ENCODE results near the gene MCTS1. TPM values are rescaled to one million over a fixed set of nuclear protein-coding genes. Genes with fewer than 3 reads are reported as not detected.

Gene MCTS1
- total RNA-seq, 4 donors from 2014 or later: 11.6 to 17.5 (median 15.0) TPM

DNA sequence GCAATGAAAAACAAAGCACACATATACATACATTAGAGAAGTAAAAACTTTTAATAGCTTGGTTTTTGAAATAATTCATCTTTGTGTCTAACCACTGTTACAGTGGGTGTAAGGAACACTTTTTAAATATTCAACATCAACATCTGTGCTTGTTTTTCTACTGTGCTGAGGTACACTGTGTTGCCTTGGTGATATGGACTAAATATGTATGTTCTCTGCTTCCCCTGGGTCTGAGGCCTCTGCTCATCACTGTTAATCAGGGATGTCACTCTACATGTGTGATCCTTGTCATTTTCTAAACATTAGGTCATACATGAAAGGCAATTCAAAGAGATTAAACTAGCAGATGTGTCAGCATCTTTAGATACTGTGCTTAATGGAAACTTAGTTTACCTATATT is 10.9 kb downstream of the MCTS1 start:
- TF ChIP-seq POLR2AphosphoS5 (IDR thresholded peaks at IDR 0.05) (no peak), EP300 (IDR thresholded peaks at IDR 0.05) (no peak), POLR2A (IDR thresholded peaks at IDR 0.05; ENCODE audit: low read depth) (no peak), CTCF (IDR thresholded peaks at IDR 0.05) (no peak)
- Histone ChIP-seq H3K4me3 (no peak overlapping the region), H3K27ac (replicated peaks in 1 of 4) (no peak overlapping the region), H3K36me3 (peaks cover 0 to 47% (median 16%) of the 10 kb centered on the region in 4 donors), H3K9me3 (no peaks in the 10 kb centered on the region), H3K27me3 (no peaks in the 10 kb centered on the region), H3K4me1 (no peaks in the 10 kb centered on the region)
- DNase-seq (ENCODE audit: extremely low spot score): no peak
- intact Hi-C loops (cut with DNase I): no loop called here

DNA sequence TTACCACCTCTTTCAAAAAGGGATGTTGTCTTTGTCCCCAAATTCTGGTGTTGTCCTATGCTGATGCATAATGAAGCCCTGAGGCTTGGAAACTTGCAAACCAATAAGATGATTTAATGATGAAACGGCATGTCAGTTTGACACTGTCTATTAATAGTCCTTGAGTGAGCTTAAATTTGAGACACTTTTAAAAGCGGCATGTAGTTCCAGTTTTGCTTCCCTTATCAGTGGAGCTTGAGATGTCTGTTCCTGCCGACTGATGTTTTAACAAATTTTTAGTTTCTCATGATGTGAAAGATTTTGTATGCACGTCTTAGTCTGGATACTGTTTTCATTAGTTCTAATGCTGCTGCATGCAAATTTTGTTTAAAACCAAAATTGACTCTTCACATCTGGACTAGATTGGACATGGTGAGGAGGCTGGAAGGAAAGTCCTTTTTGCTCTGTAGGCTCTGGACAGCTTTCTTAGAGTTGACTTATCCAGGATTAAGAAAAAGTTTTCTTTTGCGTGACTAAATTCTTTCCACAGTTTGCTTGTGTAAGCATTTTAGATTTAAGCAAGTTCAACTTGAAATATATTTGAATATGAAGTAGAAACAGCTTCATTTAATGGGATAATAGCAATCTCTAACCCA is 14.2 kb downstream of the MCTS1 start:
- H3K36me3 ChIP-seq: peaks cover 0 to 21% (median 5%) of the 10 kb centered on the region in 4 donors
- H3K4me3 ChIP-seq: no peak overlapping the region
- no peak overlapping the region for H3K27ac ChIP-seq (replicated peaks in 1 of 4)
- WGBS: 78% methylated on average over 5 of the region's 5 CpGs
- no peaks in the 10 kb centered on the region for H3K9me3 ChIP-seq
- TF ChIP-seq EP300 (IDR thresholded peaks at IDR 0.05): no peak
- no peak for TF ChIP-seq CTCF (IDR thresholded peaks at IDR 0.05)
- no peak for TF ChIP-seq POLR2AphosphoS5 (IDR thresholded peaks at IDR 0.05)
- TF ChIP-seq POLR2A (IDR thresholded peaks at IDR 0.05; ENCODE audit: low read depth): no peak
- H3K27me3 ChIP-seq: peaks cover 0 to 1% (median 0%) of the 10 kb centered on the region in 4 donors
- DNase-seq (ENCODE audit: extremely low spot score): no peak
- no peaks in the 10 kb centered on the region for H3K4me1 ChIP-seq
- intact Hi-C loops (cut with DNase I): no loop called here

GRCh38 chrX:120625371-120625770 is 21.5 kb downstream of the MCTS1 start:
- Histone ChIP-seq H3K36me3 (peaks cover 0 to 6% (median 3%) of the 10 kb centered on the region in 4 donors), H3K4me3 (no peak overlapping the region), H3K27ac (replicated peaks in 1 of 4) (no peak overlapping the region), H3K9me3 (no peaks in the 10 kb centered on the region), H3K4me1 (peaks cover 6 to 12% (median 10%) of the 10 kb centered on the region in 4 donors), H3K27me3 (peaks cover 0 to 3% (median 0%) of the 10 kb centered on the region in 4 donors)
- no peak for TF ChIP-seq POLR2A (IDR thresholded peaks at IDR 0.05; ENCODE audit: low read depth)
- TF ChIP-seq POLR2AphosphoS5 (IDR thresholded peaks at IDR 0.05): no peak
- TF ChIP-seq EP300 (IDR thresholded peaks at IDR 0.05): no peak
- no peak for TF ChIP-seq CTCF (IDR thresholded peaks at IDR 0.05)
- 62% methylated on average over 2 of the region's 2 CpGs for WGBS
- DNase-seq (ENCODE audit: extremely low spot score): no peak
- intact Hi-C loops (cut with DNase I): no loop called here

- WGBS: 44% methylated on average over 29 of the region's 68 CpGs
- Histone ChIP-seq H3K27me3 (no peaks in the 10 kb centered on the region), H3K36me3 (no peaks in the 10 kb centered on the region), H3K9me3 (no peaks in the 10 kb centered on the region), H3K4me1 (peaks cover 6 to 14% (median 11%) of the 10 kb centered on the region in 4 donors), H3K4me3 (peak within 1 kb of the TSS; percentile 63 to 73 (median 68)), H3K27ac (replicated peaks in 1 of 4) (peak within 1 kb of the TSS; percentile 87 to 89 (median 88))
- DNase-seq (ENCODE audit: extremely low spot score): peak; percentile 97
- intact Hi-C loops (cut with DNase I): no loop called here
- no peak for TF ChIP-seq POLR2A (IDR thresholded peaks at IDR 0.05; ENCODE audit: low read depth)
- peak; percentile 77 to 88 for TF ChIP-seq POLR2AphosphoS5 (IDR thresholded peaks at IDR 0.05)
- TF ChIP-seq CTCF (IDR thresholded peaks at IDR 0.05): no peak
- no peak for TF ChIP-seq EP300 (IDR thresholded peaks at IDR 0.05)
Observed at GRCh38 chrX:120629667-120630537, 26.0 kb downstream of the MCTS1 start, which contains the start of gene C1GALT1C1. C1GALT1C1 (minus strand) TSS chrX:120630054; CDS start chrX:120627166, 2,888 bp downstream.

Measured in esophagus muscularis mucosa (tissue), 4 donors.